ENCODE measurements around the gene ALDH18A1. TPM values are rescaled to one million over a fixed set of nuclear protein-coding genes. Genes with fewer than 3 reads are reported as not detected.

ALDH18A1 gene
- polyA plus RNA-seq, 2 of the 4 experiments (the other 2 are of a cell fraction): 41.8 to 69.9 TPM

GRCh38 chr10:95675403-95676116 is 19.0 kb upstream of the ALDH18A1 start:
- Histone ChIP-seq H3K4me1 (no peaks in the 10 kb centered on the region), H3K4me3 (no peak overlapping the region), H3K4me2 (no peak overlapping the region), H3K27ac (no peak overlapping the region), H3K9me3 (no peaks in the 10 kb centered on the region)
- FAIRE-seq: peak; percentile 7
- 70% methylated on average over 1 of the region's 1 CpG for WGBS (ENCODE audit: missing lambda C conversion rate)
- TF ChIP-seq TFCP2L1 (CRISPR knock-in tag; IDR thresholded peaks at IDR 0.05) (no peak), HOXA7 (CRISPR knock-in tag; IDR thresholded peaks at IDR 0.05) (no peak), JUN (IDR thresholded peaks at IDR 0.05) (no peak), USF2 (IDR thresholded peaks at IDR 0.05) (no peak), EHMT2 (IDR thresholded peaks at IDR 0.05; ENCODE audit: low read depth) (no peak), SMC3 (IDR thresholded peaks at IDR 0.05) (no peak), CHD4 (IDR thresholded peaks at IDR 0.05; ENCODE audit: borderline replicate concordance) (no peak), CTCF (IDR thresholded peaks at IDR 0.05) (no peak), ESRRA (IDR thresholded peaks at IDR 0.05; ENCODE audit: borderline replicate concordance, low read length) (no peak), PBX3 (IDR thresholded peaks at IDR 0.05) (no peak), HMGXB4 (CRISPR knock-in tag; IDR thresholded peaks at IDR 0.05; ENCODE audit: borderline replicate concordance) (no peak), NPAS2 (CRISPR knock-in tag; IDR thresholded peaks at IDR 0.05; ENCODE audit: borderline replicate concordance) (no peak), ATOH8 (CRISPR knock-in tag; IDR thresholded peaks at IDR 0.05; ENCODE audit: low read depth) (no peak), ZC3H11A (IDR thresholded peaks at IDR 0.05) (no peak), BCL3 (IDR thresholded peaks at IDR 0.05) (no peak), FOSL2 (IDR thresholded peaks at IDR 0.05) (no peak), FOSL2 (CRISPR knock-in tag; IDR thresholded peaks at IDR 0.05) (no peak), RARB (CRISPR knock-in tag; IDR thresholded peaks at IDR 0.05) (no peak), HOXB13 (CRISPR knock-in tag; IDR thresholded peaks at IDR 0.05; ENCODE audit: low read depth) (no peak), E2F6 (IDR thresholded peaks at IDR 0.05; ENCODE audit: borderline replicate concordance, low read depth) (no peak)
- POLR2A ChIA-PET: no interaction called here
- CTCF ChIA-PET: interaction anchor here (2.2 kb wide), 1 partner anchor 19 kb away, joined by 5 read pairs; the partner anchor contains the start of gene TCTN3
- no peak for DNase-seq (ENCODE audit: low read depth in 1 of 2, low spot score in 1 of 2)
- ATAC-seq: no peak
